ENCODE measurements around the gene EID1.
"Not testable (repeated sequence)": the region's sequence is repeated elsewhere in the genome, so short reads cannot be mapped to it uniquely, and the experiment has no call there.

Gene EID1

GRCh38 chr15:48871542-48871941 lies 6.4 kb upstream of the EID1 start:
- no peak for DNase-seq

GRCh38 chr15:48872632-48873031 lies 5.3 kb upstream of the EID1 start:
- no peak for DNase-seq

GRCh38 chr15:48875241-48875960 lies 2.5 kb upstream of the EID1 start:
- DNase-seq, result no peak

GRCh38 chr15:48876057-48876456 lies 1.9 kb upstream of the EID1 start:
- no peak for DNase-seq

DNA sequence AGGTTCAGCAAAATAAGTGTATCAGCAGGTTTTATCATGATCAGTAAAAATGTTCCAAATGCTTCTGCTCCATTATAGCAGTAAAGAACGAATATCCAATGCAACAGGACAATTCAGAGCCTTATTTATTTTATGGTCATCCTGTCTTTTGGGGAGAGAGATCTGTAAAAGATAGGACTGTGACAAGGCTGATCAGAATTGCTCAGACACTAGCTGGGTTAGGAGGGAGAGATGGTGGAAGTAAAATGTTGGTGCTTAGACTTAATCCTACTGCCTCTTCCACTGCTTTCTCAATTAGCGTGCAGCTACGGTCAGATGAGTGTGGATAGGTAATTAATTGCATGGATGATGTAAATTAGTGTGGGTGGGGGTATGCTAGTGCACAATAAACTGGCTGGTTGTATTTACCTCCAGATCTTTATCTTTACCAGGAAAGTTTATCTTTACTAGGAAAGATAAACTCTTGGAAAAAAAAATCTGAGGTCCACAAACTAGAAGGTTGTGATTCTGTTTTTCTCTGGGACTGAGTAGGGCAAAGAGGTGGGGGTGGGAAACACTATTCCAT lies 2.2 kb downstream of the EID1 start:
- no peak for DNase-seq

GRCh38 chr15:48883699-48884098 lies 5.8 kb downstream of the EID1 start:
- DNase-seq, result no peak

DNA sequence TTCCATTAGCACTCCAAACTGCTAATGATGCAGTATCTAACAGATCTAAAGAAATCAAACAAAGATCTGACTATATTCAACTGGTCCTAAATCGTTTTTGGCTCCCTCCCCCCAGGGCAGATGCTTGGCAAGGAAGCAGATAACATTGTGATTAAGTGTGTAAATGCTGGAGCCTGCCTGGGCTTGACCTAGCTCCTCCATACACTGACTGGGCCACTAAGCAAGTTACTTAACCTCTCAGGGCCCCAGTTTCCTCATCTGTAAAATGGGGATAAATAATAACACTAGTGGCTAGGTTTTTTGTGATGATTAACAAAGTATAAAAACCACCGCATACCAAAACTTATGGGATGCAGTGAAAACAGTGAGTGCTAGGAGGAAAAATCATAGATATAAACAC lies 9.2 kb downstream of the EID1 start:
- no peak for DNase-seq

DNA sequence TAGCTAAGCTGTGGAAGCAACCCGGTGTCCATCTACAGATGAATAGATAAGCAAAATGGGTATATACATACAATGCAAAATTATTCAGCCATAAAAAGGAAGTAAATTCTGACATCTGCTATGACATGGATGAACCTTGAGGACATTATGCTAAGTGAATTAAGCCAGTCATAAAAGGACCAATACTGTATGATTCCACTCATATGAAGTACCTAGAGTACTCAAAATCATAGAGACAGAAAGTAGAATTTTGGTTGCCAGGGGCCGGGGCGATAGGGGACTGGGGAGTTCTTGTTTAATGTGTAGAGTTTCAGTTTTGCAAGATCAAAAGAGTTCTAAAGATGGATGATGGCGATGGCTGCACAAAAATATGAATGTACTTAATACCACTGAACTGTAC lies 10.3 kb downstream of the EID1 start:
- no peak for DNase-seq

DNA sequence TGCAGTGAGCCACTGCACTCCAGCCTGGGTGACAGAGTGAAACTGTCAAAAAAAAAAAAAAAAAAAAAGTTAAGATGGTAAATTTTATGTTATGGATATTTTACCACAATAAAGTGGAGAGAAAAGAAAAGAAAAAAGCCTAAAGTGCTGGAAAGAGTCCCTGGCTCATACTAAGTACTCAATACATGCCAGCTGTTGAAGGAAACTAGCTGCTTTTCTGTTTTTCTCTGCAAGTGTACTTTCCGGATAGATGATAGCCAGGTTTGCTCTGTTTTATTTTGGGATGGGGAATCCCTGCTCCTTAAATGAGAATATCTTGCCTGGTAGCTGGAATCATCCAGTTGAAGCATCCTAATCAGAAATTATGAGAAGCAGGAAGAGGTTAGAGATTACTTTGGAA lies 10.9 kb downstream of the EID1 start:
- no peak for DNase-seq

GRCh38 chr15:48889925-48890324 lies 12.0 kb downstream of the EID1 start:
- DNase-seq, result no peak

DNA sequence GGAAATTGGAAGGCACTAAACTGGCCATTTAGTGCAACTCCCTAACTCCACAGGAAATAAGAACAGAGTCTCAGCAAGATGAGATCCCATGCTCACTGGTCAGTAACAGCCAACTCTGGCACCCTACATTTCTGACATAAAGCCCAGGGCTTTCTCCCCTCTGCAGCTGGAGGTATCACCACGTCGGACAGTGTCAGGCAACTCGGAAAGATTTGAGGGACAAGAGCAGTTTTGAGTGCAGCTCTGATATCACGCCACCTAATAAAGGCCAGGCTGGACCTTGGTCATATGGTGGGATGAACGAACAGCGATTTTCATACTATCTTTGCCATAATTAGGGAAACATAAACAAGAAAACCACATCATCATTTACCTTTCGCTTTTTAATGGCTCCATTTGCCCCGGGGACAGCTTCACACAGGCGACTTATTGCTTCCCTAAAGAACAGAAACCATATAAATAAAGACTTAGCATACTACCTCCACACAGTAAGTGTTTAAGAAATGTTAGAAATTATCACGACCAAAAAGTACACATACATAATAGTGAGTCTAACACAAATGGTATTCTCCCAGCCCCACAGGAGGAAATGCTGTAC lies 12.5 kb downstream of the EID1 start:
- DNase-seq, result no peak

GRCh38 chr15:48891232-48891765 lies 13.4 kb downstream of the EID1 start:
- no peak for DNase-seq

- DNase-seq, result no peak
These were observed 15.4 kb downstream of the EID1 start for GRCh38 chr15:48893311-48893710.

- DNase-seq, result no peak
These were observed 19.2 kb downstream of the EID1 start for GRCh38 chr15:48896869-48897814.

DNA sequence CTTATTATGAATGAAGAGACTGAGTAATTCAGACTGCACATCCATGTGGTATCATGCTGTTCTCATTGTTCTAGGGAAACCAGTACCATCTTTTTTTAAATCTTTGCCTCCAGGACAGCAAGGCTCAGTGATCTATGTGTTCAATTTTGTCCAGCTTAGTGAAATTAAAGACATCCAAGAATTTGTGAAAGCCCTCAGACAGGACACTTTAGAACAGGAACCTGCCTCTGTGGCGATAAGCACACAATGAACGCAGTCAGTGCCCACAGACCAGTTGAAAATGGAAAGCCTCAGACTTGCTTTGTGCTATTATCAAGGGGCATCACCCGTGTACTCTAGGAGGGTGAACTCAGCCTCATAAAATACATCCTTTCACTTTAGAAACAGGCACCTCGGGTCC lies 20.1 kb downstream of the EID1 start:
- no peak for DNase-seq

- no peak for DNase-seq
These were observed 20.5 kb downstream of the EID1 start for GRCh38 chr15:48898446-48898845.

GRCh38 chr15:48899793-48900192 lies 21.9 kb downstream of the EID1 start:
- DNase-seq, result no peak

GRCh38 chr15:48904758-48905157 lies 26.8 kb downstream of the EID1 start:
- DNase-seq, result no peak

- DNase-seq, result no peak
These were observed 27.3 kb downstream of the EID1 start for GRCh38 chr15:48905216-48905615.

- no peak for DNase-seq
These were observed 27.9 kb downstream of the EID1 start for GRCh38 chr15:48905847-48906246.

- DNase-seq, result not testable (repeated sequence)
These were observed 31.4 kb downstream of the EID1 start for GRCh38 chr15:48909313-48909712.

- DNase-seq, result not testable (repeated sequence)
These were observed 32.6 kb downstream of the EID1 start for GRCh38 chr15:48910554-48910953.

- no peak for DNase-seq
These were observed 35.2 kb downstream of the EID1 start for GRCh38 chr15:48913141-48913540.
